ENCODE results near the gene NR5A1.

DNA sequence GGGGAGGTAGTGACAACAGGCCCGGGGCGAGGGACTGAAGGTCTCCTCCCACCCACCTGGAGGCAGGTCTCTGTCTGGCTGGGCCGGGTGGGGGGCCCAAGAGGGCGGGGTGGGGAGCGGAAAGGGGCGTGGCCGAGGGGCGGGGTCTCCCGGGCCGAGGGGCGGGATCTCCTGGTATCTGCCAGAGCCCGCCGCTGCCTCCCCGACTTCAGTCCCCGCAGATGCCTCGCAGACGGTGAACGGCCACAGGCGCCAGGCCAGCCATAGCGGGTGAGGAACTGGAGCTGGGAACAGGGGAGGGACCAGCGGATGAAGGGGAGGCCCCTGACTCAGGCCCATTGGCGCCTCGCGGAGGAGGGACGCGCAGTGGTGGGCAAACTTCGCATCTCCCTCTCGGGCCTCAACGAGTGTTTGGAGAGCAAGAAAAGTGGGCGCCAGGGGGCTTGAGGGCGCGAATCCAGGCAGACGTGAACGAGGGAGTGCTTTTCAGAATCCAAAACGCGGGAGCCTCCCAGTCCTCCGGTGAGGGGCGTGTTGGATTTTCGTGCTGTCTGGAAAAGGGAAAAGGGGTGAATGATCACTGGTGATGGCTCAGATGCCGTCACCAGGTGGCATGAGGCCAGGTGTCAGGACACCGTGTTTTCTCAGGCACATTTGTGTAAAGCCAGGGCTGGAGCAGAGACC is 56.8 kb downstream of the NR5A1 start, which contains the start of gene ADGRD2:
- TF ChIP-seq, protein P1, sequence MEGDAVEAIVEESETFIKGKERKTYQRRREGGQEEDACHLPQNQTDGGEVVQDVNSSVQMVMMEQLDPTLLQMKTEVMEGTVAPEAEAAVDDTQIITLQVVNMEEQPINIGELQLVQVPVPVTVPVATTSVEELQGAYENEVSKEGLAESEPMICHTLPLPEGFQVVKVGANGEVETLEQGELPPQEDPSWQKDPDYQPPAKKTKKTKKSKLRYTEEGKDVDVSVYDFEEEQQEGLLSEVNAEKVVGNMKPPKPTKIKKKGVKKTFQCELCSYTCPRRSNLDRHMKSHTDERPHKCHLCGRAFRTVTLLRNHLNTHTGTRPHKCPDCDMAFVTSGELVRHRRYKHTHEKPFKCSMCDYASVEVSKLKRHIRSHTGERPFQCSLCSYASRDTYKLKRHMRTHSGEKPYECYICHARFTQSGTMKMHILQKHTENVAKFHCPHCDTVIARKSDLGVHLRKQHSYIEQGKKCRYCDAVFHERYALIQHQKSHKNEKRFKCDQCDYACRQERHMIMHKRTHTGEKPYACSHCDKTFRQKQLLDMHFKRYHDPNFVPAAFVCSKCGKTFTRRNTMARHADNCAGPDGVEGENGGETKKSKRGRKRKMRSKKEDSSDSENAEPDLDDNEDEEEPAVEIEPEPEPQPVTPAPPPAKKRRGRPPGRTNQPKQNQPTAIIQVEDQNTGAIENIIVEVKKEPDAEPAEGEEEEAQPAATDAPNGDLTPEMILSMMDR (conservative IDR thresholded peaks at IDR 0.05; ENCODE audit: low read depth in 2 of 2): peak in 1 of 2 experiments; percentile 12; a peak in 1 of 4 replicates
- TF ChIP-seq POLR2AphosphoS5 (IDR thresholded peaks at IDR 0.05; ENCODE audit: low read depth) (peak; percentile 89), EZH2 (IDR thresholded peaks at IDR 0.05; ENCODE audit: low read depth, unreplicated experiment) (no peak), EZH2phosphoT487 (IDR thresholded peaks at IDR 0.05; ENCODE audit: unreplicated experiment) (no peak), JUNB (IDR thresholded peaks at IDR 0.05; ENCODE audit: unreplicated experiment) (no peak), CREB1 (CRISPR knock-in tag; IDR thresholded peaks at IDR 0.05; ENCODE audit: low read depth) (no peak), ZNF114 (CRISPR knock-in tag; IDR thresholded peaks at IDR 0.05) (no peak), NANOG (IDR thresholded peaks at IDR 0.05; ENCODE audit: borderline replicate concordance) (no peak), ZNF331 (CRISPR knock-in tag; IDR thresholded peaks at IDR 0.05; ENCODE audit: low read depth) (no peak)
- TF ChIP-seq, protein P2, sequence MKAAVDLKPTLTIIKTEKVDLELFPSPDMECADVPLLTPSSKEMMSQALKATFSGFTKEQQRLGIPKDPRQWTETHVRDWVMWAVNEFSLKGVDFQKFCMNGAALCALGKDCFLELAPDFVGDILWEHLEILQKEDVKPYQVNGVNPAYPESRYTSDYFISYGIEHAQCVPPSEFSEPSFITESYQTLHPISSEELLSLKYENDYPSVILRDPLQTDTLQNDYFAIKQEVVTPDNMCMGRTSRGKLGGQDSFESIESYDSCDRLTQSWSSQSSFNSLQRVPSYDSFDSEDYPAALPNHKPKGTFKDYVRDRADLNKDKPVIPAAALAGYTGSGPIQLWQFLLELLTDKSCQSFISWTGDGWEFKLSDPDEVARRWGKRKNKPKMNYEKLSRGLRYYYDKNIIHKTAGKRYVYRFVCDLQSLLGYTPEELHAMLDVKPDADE (IDR thresholded peaks at IDR 0.05): no peak
- TF ChIP-seq, protein P3, sequence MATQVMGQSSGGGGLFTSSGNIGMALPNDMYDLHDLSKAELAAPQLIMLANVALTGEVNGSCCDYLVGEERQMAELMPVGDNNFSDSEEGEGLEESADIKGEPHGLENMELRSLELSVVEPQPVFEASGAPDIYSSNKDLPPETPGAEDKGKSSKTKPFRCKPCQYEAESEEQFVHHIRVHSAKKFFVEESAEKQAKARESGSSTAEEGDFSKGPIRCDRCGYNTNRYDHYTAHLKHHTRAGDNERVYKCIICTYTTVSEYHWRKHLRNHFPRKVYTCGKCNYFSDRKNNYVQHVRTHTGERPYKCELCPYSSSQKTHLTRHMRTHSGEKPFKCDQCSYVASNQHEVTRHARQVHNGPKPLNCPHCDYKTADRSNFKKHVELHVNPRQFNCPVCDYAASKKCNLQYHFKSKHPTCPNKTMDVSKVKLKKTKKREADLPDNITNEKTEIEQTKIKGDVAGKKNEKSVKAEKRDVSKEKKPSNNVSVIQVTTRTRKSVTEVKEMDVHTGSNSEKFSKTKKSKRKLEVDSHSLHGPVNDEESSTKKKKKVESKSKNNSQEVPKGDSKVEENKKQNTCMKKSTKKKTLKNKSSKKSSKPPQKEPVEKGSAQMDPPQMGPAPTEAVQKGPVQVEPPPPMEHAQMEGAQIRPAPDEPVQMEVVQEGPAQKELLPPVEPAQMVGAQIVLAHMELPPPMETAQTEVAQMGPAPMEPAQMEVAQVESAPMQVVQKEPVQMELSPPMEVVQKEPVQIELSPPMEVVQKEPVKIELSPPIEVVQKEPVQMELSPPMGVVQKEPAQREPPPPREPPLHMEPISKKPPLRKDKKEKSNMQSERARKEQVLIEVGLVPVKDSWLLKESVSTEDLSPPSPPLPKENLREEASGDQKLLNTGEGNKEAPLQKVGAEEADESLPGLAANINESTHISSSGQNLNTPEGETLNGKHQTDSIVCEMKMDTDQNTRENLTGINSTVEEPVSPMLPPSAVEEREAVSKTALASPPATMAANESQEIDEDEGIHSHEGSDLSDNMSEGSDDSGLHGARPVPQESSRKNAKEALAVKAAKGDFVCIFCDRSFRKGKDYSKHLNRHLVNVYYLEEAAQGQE (IDR thresholded peaks at IDR 0.05; ENCODE audit: unreplicated experiment): no peak

Data from GM23338 (cell line).